SU-DHL-6 (cell line): ENCODE measurements around the gene MS4A10.

ENCODE experiments used
- H2AFZ ChIP-seq: fragments of 200-600 bp; sonication (generic); 2 replicates; pipeline ENCODE4 v1.6.1; 2014; ENCODE audit warnings: low read depth, mild to moderate bottlenecking, moderate library complexity, mixed read lengths, antibody characterized with exemption, low read length; ENCODE audit not compliant: severe bottlenecking
- H3F3A ChIP-seq: fragments of 200-600 bp; shearing (Covaris generic); 2 replicates; pipeline ENCODE4 v1.6.0; 2016; ENCODE audit warnings: antibody characterized with exemption, mild to moderate bottlenecking; ENCODE audit not compliant: insufficient read depth
- H3K27ac ChIP-seq: fragments of 200-600 bp; sonication (generic); 2 replicates; pipeline ENCODE4 v1.5.1; 2016; ENCODE audit warnings: low read depth, mild to moderate bottlenecking, low read length, moderate library complexity, mixed read lengths
- H3K27me3 ChIP-seq: fragments of 200-600 bp; sonication (generic), shearing (Covaris generic); 2 replicates; pipeline ENCODE4 v1.6.0; 2014; ENCODE audit warnings: mild to moderate bottlenecking, low read length
- H3K36me3 ChIP-seq: fragments of 200-600 bp; sonication (generic); 2 replicates; pipeline ENCODE4 v1.6.1; 2014; ENCODE audit warnings: mild to moderate bottlenecking, low read length, mixed read lengths
- H3K4me2 ChIP-seq: fragments of 300-600, 200-600 bp; shearing (Covaris generic), sonication (generic); 2 replicates; pipeline ENCODE4 v1.6.0; 2014; ENCODE audit warnings: low read length, low read depth, mild to moderate bottlenecking; ENCODE audit not compliant: poor library complexity, severe bottlenecking
- H3K4me3 ChIP-seq: fragments of 200-600 bp; sonication (generic); 2 replicates; pipeline ENCODE4 v1.5.1; 2014; ENCODE audit warnings: antibody characterized with exemption, low read length, mild to moderate bottlenecking, mixed read lengths; ENCODE audit not compliant: insufficient read depth, poor library complexity, severe bottlenecking
- H3K79me2 ChIP-seq: fragments of 200-600 bp; sonication (generic); 2 replicates; pipeline ENCODE4 v1.6.1; 2014; ENCODE audit warnings: mild to moderate bottlenecking, low read length, moderate library complexity; ENCODE audit not compliant: insufficient read depth
- H3K9ac ChIP-seq: fragments of 200-600 bp; sonication (generic); 2 replicates; pipeline ENCODE4 v1.7.0; 2014; ENCODE audit warnings: mild to moderate bottlenecking, low read length
- H3K9me2 ChIP-seq: fragments of 200-600 bp; sonication (generic); replicated peaks from 2 replicates; pipeline ENCODE4 v1.6.1; 2014; ENCODE audit warnings: low read length; ENCODE audit not compliant: insufficient read depth
- H3K9me3 ChIP-seq: fragments of 200-600 bp; sonication (generic); 2 replicates; pipeline ENCODE4 v1.6.1; 2014; ENCODE audit warnings: low read length, mixed read lengths; ENCODE audit not compliant: insufficient read depth
- H4K20me1 ChIP-seq: fragments of 200-600 bp; sonication (generic); 2 replicates; pipeline ENCODE4 v1.6.1; 2014; ENCODE audit warnings: low read depth, mild to moderate bottlenecking, antibody characterized with exemption, low read length, moderate library complexity, mixed read lengths
- EZH2phosphoT487 ChIP-seq: fragments of 200-600 bp; sonication (generic), shearing (Covaris generic); conservative IDR thresholded peaks from 2 replicates; pipeline ENCODE4 v1.6.1; 2018; ENCODE audit warnings: mild to moderate bottlenecking, antibody characterized with exemption, low read length, moderate library complexity, mixed read lengths
- TF ChIP-seq, protein P1 (sequence below): fragments of 200-600 bp; sonication (generic); IDR thresholded peaks from one replicate; pipeline ENCODE4 v1.5.1; 2017; ENCODE audit warnings: antibody characterized with exemption, mild to moderate bottlenecking, low read length, moderate library complexity; ENCODE audit not compliant: insufficient read depth, poor library complexity, severe bottlenecking

Gene MS4A10

DNA sequence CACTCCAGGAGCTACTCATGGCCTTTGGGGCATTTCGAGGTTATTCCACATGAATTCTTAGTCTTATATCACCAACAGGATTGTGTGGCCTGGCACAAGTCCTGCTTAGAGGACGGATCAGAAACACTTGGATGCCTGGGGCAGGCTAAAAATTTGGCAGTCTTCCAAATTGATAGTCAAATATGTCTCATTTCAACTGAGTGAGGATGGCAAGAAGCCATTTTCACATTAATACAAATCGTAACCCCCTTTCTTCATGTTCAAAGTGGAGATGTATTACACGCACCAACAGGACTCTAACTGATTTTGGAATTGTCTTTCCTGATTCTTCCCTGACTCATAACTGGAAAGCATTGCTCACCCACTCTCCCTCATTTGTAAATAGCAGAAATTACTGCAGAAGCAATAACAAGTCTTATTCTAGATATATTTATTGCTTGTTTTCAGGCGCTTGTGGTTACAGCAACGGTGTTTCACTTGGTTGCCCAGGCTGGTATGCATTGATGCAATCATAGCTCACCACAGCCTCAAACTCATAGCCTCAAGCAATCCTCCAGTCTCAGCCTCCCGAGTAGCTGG, 46.5 kb downstream of the MS4A10 start:
- H3F3A ChIP-seq: no peaks in the 10 kb centered on the region
- no peaks in the 10 kb centered on the region for H4K20me1 ChIP-seq
- no peaks in the 10 kb centered on the region for H3K27me3 ChIP-seq
- H2AFZ ChIP-seq: no peak overlapping the region
- H3K36me3 ChIP-seq: no peaks in the 10 kb centered on the region
- TF ChIP-seq EZH2phosphoT487: no peak
- TF ChIP-seq, protein P1, sequence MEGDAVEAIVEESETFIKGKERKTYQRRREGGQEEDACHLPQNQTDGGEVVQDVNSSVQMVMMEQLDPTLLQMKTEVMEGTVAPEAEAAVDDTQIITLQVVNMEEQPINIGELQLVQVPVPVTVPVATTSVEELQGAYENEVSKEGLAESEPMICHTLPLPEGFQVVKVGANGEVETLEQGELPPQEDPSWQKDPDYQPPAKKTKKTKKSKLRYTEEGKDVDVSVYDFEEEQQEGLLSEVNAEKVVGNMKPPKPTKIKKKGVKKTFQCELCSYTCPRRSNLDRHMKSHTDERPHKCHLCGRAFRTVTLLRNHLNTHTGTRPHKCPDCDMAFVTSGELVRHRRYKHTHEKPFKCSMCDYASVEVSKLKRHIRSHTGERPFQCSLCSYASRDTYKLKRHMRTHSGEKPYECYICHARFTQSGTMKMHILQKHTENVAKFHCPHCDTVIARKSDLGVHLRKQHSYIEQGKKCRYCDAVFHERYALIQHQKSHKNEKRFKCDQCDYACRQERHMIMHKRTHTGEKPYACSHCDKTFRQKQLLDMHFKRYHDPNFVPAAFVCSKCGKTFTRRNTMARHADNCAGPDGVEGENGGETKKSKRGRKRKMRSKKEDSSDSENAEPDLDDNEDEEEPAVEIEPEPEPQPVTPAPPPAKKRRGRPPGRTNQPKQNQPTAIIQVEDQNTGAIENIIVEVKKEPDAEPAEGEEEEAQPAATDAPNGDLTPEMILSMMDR: no peak
- no peaks in the 10 kb centered on the region for H3K9me3 ChIP-seq
- H3K4me2 ChIP-seq: no peak overlapping the region
- H3K27ac ChIP-seq: no peak overlapping the region
- no peak overlapping the region for H3K4me3 ChIP-seq
- no peaks in the 10 kb centered on the region for H3K79me2 ChIP-seq
- no peak overlapping the region for H3K9ac ChIP-seq
- no peaks in the 10 kb centered on the region for H3K9me2 ChIP-seq

DNA sequence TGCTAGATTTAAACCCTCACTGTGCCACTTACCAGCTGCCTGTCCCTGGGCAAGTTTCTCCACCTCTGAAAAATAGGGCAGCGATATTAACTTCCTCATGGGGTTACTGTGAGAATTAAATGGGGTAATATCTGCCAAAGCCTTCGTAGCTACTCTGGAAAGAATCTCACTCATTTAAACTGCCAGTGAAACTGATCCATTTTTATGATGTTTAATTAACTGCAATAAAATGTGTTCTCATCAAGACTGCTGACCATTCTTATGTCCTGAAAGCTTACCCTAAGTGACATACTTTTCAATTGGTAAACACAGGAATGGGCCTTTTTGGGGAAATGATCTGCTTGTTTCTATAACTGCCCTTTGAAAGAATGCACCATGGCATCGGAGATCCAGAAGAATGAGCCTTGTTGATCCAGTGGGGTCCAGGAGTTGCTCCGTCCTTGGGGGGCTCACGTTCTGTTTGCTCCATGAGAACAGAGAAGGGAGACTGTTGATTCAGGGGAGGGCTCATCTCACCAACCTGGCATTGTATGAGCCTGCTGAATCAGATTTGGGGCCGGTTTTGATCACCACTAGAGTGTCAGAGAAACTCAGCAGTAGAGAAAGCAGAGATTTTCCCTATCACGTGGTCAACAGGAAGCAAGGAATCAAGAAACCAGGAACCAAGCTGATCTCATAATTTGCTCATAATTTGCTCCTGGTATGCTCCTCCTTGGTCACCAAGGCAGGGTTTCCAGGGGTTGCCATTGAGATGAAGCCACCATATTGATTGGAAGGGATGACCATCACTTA, 49.8 kb downstream of the MS4A10 start:
- Histone ChIP-seq H3K4me3 (no peak overlapping the region), H3K9me2 (no peaks in the 10 kb centered on the region), H3K27ac (no peak overlapping the region), H3K9ac (no peak overlapping the region), H3K36me3 (no peaks in the 10 kb centered on the region), H3K9me3 (no peaks in the 10 kb centered on the region), H3K27me3 (no peaks in the 10 kb centered on the region), H3K79me2 (no peaks in the 10 kb centered on the region), H3F3A (no peaks in the 10 kb centered on the region), H4K20me1 (no peaks in the 10 kb centered on the region), H2AFZ (no peak overlapping the region), H3K4me2 (no peak overlapping the region)
- no peak for TF ChIP-seq EZH2phosphoT487
- TF ChIP-seq, protein P1: no peak

DNA sequence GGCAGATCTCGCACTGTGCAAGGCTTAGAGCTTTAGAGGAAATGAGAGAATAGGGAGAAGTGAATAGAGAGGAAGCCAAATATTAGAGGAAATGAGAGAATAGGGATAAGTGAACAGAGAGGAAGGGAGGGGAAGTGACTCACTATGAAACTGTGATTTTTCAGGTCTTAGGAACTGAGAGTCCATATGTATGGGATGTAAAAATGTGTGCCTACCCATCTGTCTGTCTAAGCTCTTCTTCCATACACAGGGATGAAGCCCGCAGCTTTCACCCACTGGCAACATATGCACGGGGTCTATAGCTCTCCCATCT, 50.4 kb downstream of the MS4A10 start:
- Histone ChIP-seq H3K9me2 (no peaks in the 10 kb centered on the region), H3K36me3 (no peaks in the 10 kb centered on the region), H2AFZ (no peak overlapping the region), H3K27me3 (no peaks in the 10 kb centered on the region), H4K20me1 (no peaks in the 10 kb centered on the region), H3K4me3 (no peak overlapping the region), H3K9ac (no peak overlapping the region), H3K4me2 (no peak overlapping the region), H3K9me3 (no peaks in the 10 kb centered on the region), H3K27ac (no peak overlapping the region), H3F3A (no peaks in the 10 kb centered on the region), H3K79me2 (no peaks in the 10 kb centered on the region)
- TF ChIP-seq, protein P1: no peak
- no peak for TF ChIP-seq EZH2phosphoT487
